Common myeloid progenitor, CD34-positive (primary cell): ENCODE data around the gene KRTAP19-8.

Experiments used
- CTCF ChIA-PET: fragments of 350-600 bp; sonication (Branson Sonifier 250); formaldehyde crosslinking; loops from one replicate; lab custom pipeline; 2021; ENCODE audit warnings: antibody characterized with exemption; lab: Charles Lee
- POLR2A ChIA-PET: fragments of 350-600 bp; sonication (Branson Sonifier 250); formaldehyde crosslinking; loops from one replicate; lab custom pipeline; 2021; ENCODE audit warnings: antibody characterized with exemption; lab: Charles Lee
- DNase-seq, 3 donors: peaks; one replicate each; pipeline versions ENCODE4 v3.0.0 to v3.0.0-alpha.2; 2013
- H3K27ac ChIP-seq, 2 experiments: 1 replicate in 1 of 2; 2 replicates in 1 of 2; pipeline ENCODE4 v1.7.0; 2013; ENCODE audit warnings: inconsistent platforms in 2 of 2, low read length in 2 of 2, mild to moderate bottlenecking in 2 of 2, low read depth in 1 of 2, moderate library complexity in 1 of 2; ENCODE audit not compliant: severe bottlenecking in 2 of 2, insufficient read depth in 1 of 2, poor library complexity in 1 of 2
- H3K27me3 ChIP-seq, 5 experiments: replicated peaks in 2 of 5; 1 replicate in 3 of 5; 2 replicates in 2 of 5; pipeline versions ENCODE4 v1.6.1 to v1.7.0; 2013; ENCODE audit warnings: low read length in 4 of 5, mild to moderate bottlenecking in 2 of 5, moderate library complexity in 2 of 5, inconsistent platforms in 1 of 5; ENCODE audit not compliant: insufficient read depth in 5 of 5, control insufficient read depth in 4 of 5
- H3K36me3 ChIP-seq, 4 experiments: 1 replicate in 2 of 4; 2 replicates in 2 of 4; pipeline versions ENCODE4 v1.6.1 to v1.7.0; 2013; ENCODE audit warnings: low read length in 3 of 4, control low read depth in 1 of 4, mild to moderate bottlenecking in 1 of 4; ENCODE audit not compliant: control insufficient read depth in 4 of 4, insufficient read depth in 4 of 4
- H3K4me1 ChIP-seq, 4 experiments: 1 replicate in 3 of 4; 2 replicates in 1 of 4; pipeline versions ENCODE4 v1.6.1 to v1.7.1; 2013; ENCODE audit warnings: low read length in 3 of 4, mild to moderate bottlenecking in 3 of 4, control low read depth in 1 of 4, inconsistent platforms in 1 of 4, moderate library complexity in 1 of 4; ENCODE audit not compliant: control insufficient read depth in 4 of 4, insufficient read depth in 4 of 4; ENCODE audit errors: control extremely low read depth in 1 of 4
- H3K4me3 ChIP-seq, 7 experiments: 1 replicate in 4 of 7; 2 replicates in 3 of 7; pipeline versions ENCODE4 v1.5.1 to v1.7.0; 2013; ENCODE audit warnings: mild to moderate bottlenecking in 7 of 7, low read length in 6 of 7, moderate library complexity in 6 of 7, inconsistent platforms in 2 of 7, low read depth in 2 of 7, control low read depth in 1 of 7; ENCODE audit not compliant: insufficient read depth in 4 of 7, control insufficient read depth in 1 of 7; ENCODE audit errors: extremely low read depth in 1 of 7
- H3K9me3 ChIP-seq, 5 experiments: 1 replicate in 4 of 5; 2 replicates in 1 of 5; pipeline versions ENCODE4 v1.6.1 to v1.7.1; 2013; ENCODE audit warnings: low read length in 4 of 5, mild to moderate bottlenecking in 2 of 5, inconsistent platforms in 1 of 5, low read depth in 1 of 5, moderate library complexity in 1 of 5; ENCODE audit not compliant: control insufficient read depth in 4 of 5, insufficient read depth in 2 of 5; ENCODE audit errors: control extremely low read depth in 1 of 5
- WGBS: methylation state at CpG from one replicate; pipeline ENCODE4 v1.1.5; 2013; ENCODE audit not compliant: insufficient coverage; 5-methylcytosine and 5-hydroxymethylcytosine counted together

Gene KRTAP19-8

GRCh38 chr21:30994932-30995331, 43.3 kb downstream of the KRTAP19-8 start:
- ChIA-PET CTCF (no interaction called here), POLR2A (no interaction called here)
- Histone ChIP-seq H3K27me3 (no peaks in the 10 kb centered on the region), H3K27ac (no peak overlapping the region), H3K4me3 (no peak overlapping the region), H3K9me3 (peaks cover 0 to 1% (median 0%) of the 10 kb centered on the region in 5 experiments), H3K4me1 (no peaks in the 10 kb centered on the region), H3K36me3 (no peaks in the 10 kb centered on the region)
- WGBS, result 67% methylated on average over 3 of the region's 5 CpGs
- no peak for DNase-seq

GRCh38 chr21:30990514-30991262, 47.6 kb downstream of the KRTAP19-8 start:
- Histone ChIP-seq H3K27ac (no peak overlapping the region), H3K9me3 (peaks cover 0 to 1% (median 0%) of the 10 kb centered on the region in 5 experiments), H3K27me3 (no peaks in the 10 kb centered on the region), H3K4me3 (no peak overlapping the region), H3K36me3 (no peaks in the 10 kb centered on the region), H3K4me1 (no peaks in the 10 kb centered on the region)
- WGBS, result 94% methylated on average over 2 of the region's 5 CpGs
- ChIA-PET CTCF (no interaction called here), POLR2A (no interaction called here)
- DNase-seq, result no peak

DNA sequence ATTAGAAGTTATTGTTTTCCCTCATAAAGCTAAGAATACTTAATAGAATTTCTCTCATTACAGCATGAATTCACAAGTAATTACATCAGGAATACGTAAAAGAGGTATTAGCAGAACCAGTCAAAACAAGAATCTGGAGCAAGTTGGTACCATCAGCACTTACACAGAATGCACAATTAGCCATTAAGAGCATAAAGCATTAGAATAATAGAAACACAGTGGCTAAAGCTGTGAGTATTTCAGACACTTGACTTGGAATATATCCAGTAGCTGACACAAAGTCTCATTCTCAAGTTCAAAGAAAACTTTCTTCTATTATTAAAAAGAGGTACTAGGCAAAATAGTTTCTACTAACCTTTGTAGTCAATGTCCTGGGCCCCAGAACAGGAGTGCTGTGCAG, 49.6 kb downstream of the KRTAP19-8 start:
- Histone ChIP-seq H3K27me3 (no peaks in the 10 kb centered on the region), H3K36me3 (no peaks in the 10 kb centered on the region), H3K9me3 (peaks cover 0 to 1% (median 0%) of the 10 kb centered on the region in 5 experiments), H3K4me3 (no peak overlapping the region), H3K27ac (no peak overlapping the region), H3K4me1 (no peaks in the 10 kb centered on the region)
- ChIA-PET POLR2A (no interaction called here), CTCF (interaction anchor here (1.1 kb wide), 1 partner anchor 10 kb away, joined by 3 read pairs; no protein-coding TSS in a partner anchor)
- no CpG with 5 or more reads among the region's 1 CpG for WGBS
- no peak for DNase-seq
